ENCODE measurements around the gene PTPRM. TPM values are rescaled to one million over a fixed set of nuclear protein-coding genes. Genes with fewer than 3 reads are reported as not detected.

Gene PTPRM
- total RNA-seq, 1 donor from 2014 or later, result 13.9 TPM

GRCh38 chr18:8264861-8265411 is 697.8 kb downstream of the PTPRM start:
- H3K4me3 Mint-ChIP-seq, result no peak overlapping the region
- Histone ChIP-seq H2AFZ (replicated peaks) (no peak overlapping the region), H3K79me2 (ENCODE audit: low read depth) (no peaks in the 10 kb centered on the region), H4K20me1 (ENCODE audit: low read depth) (no peaks in the 10 kb centered on the region), H3K4me3 (no peak overlapping the region), H3K4me1 (peaks cover 9% of the 10 kb centered on the region), H3K36me3 (no peaks in the 10 kb centered on the region), H3K9me3 (ENCODE audit: low read depth) (no peaks in the 10 kb centered on the region), H3F3A (ENCODE audit: low read depth) (no peaks in the 10 kb centered on the region), H3K9ac (no peak overlapping the region), H3K4me2 (no peak overlapping the region), H3K27me3 (no peaks in the 10 kb centered on the region), H3K27ac (no peak overlapping the region)
- H3K27ac Mint-ChIP-seq, result no peak overlapping the region
- DNase-seq (ENCODE audit: low spot score), result no peak
- no peaks in the 10 kb centered on the region for H3K27me3 Mint-ChIP-seq (ENCODE audit: insufficient read depth, low read depth)
- H3K36me3 Mint-ChIP-seq, result peaks cover 7% of the 10 kb centered on the region
- TF ChIP-seq EZH2phosphoT487 (IDR thresholded peaks at IDR 0.05) (no peak), EZH2 (IDR thresholded peaks at IDR 0.05) (no peak), CTCF (IDR thresholded peaks at IDR 0.05) (no peak)
- H3K9me3 Mint-ChIP-seq, result no peaks in the 10 kb centered on the region
- peaks cover 30% of the 10 kb centered on the region for H3K4me1 Mint-ChIP-seq

- Histone ChIP-seq H3K36me3 (no peaks in the 10 kb centered on the region), H3K4me2 (no peak overlapping the region), H3K4me3 (no peak overlapping the region), H3K4me1 (no peaks in the 10 kb centered on the region), H3K27me3 (no peaks in the 10 kb centered on the region), H3K79me2 (ENCODE audit: low read depth) (no peaks in the 10 kb centered on the region), H3K9me3 (ENCODE audit: low read depth) (no peaks in the 10 kb centered on the region), H4K20me1 (ENCODE audit: low read depth) (no peaks in the 10 kb centered on the region), H3K27ac (no peak overlapping the region), H3F3A (ENCODE audit: low read depth) (no peaks in the 10 kb centered on the region), H2AFZ (replicated peaks) (no peak overlapping the region), H3K9ac (no peak overlapping the region)
- no peak overlapping the region for H3K27ac Mint-ChIP-seq
- no peak for DNase-seq (ENCODE audit: low spot score)
- TF ChIP-seq CTCF (IDR thresholded peaks at IDR 0.05), result no peak
- TF ChIP-seq EZH2 (IDR thresholded peaks at IDR 0.05), result no peak
- no peak for TF ChIP-seq EZH2phosphoT487 (IDR thresholded peaks at IDR 0.05)
- H3K36me3 Mint-ChIP-seq, result peaks cover 1% of the 10 kb centered on the region
- H3K27me3 Mint-ChIP-seq (ENCODE audit: insufficient read depth, low read depth), result no peaks in the 10 kb centered on the region
- H3K4me3 Mint-ChIP-seq, result no peak overlapping the region
- no peaks in the 10 kb centered on the region for H3K4me1 Mint-ChIP-seq
- no peaks in the 10 kb centered on the region for H3K9me3 Mint-ChIP-seq
Observed at GRCh38 chr18:8272254-8272653, 705.1 kb downstream of the PTPRM start.

DNA sequence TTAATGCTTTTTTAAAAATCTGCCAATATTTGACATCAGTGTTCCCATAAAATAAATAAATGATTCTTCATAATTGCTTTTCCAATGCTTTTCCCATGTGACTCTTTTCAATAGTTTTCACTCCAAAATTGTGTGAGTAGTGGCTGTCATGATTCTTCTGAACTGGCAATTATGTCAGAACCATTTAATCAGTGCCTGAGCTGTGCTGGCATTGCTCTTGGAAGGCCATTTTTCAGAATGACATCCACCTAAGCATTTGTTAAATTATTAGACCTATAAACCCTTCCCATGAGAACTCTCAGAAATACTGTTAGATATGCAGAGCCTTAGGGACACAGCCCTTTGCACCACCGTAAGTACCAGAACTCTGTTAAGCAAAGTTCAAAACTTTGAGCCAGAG is 707.3 kb downstream of the PTPRM start:
- H3K4me3 Mint-ChIP-seq, result no peak overlapping the region
- H3K27ac ChIP-seq, result no peak overlapping the region

More for the DNA sequence above, 707.3 kb downstream of the PTPRM start:
- Histone ChIP-seq H4K20me1 (ENCODE audit: low read depth) (no peaks in the 10 kb centered on the region), H3K9me3 (ENCODE audit: low read depth) (no peaks in the 10 kb centered on the region), H3K4me1 (peaks cover 4% of the 10 kb centered on the region), H3K9ac (no peak overlapping the region), H3F3A (ENCODE audit: low read depth) (no peaks in the 10 kb centered on the region), H3K4me3 (no peak overlapping the region), H3K79me2 (ENCODE audit: low read depth) (no peaks in the 10 kb centered on the region), H3K36me3 (no peaks in the 10 kb centered on the region), H3K4me2 (no peak overlapping the region), H3K27me3 (no peaks in the 10 kb centered on the region), H2AFZ (replicated peaks) (no peak overlapping the region)
- H3K27me3 Mint-ChIP-seq (ENCODE audit: insufficient read depth, low read depth), result no peaks in the 10 kb centered on the region
- H3K4me1 Mint-ChIP-seq, result peaks cover 4% of the 10 kb centered on the region
- no peaks in the 10 kb centered on the region for H3K9me3 Mint-ChIP-seq
- no peak for DNase-seq (ENCODE audit: low spot score)
- TF ChIP-seq EZH2phosphoT487 (IDR thresholded peaks at IDR 0.05) (no peak), EZH2 (IDR thresholded peaks at IDR 0.05) (no peak), CTCF (IDR thresholded peaks at IDR 0.05) (no peak)
- H3K27ac Mint-ChIP-seq, result no peak overlapping the region
- peaks cover 3% of the 10 kb centered on the region for H3K36me3 Mint-ChIP-seq

Measured in neural progenitor cell (in vitro differentiated cells).